K562 (cell line): ENCODE data around the gene COL15A1. TPM values are rescaled to one million over a fixed set of nuclear protein-coding genes. Genes with fewer than 3 reads are reported as not detected.

ENCODE experiments used
- CEBPG ChIP-seq, 3 experiments: fragments of 200-800 bp in 1 of 3; sonication (Bioruptor generic) in 1 of 3; sonication (generic) in 1 of 3; formaldehyde crosslinking in 1 of 3; IDR thresholded peaks in 2 of 3; conservative IDR thresholded peaks in 1 of 3; 2 replicates each; pipeline versions ENCODE4 v1.6.1 to v1.8.0; 2016 to 2022; ENCODE audit warnings: missing compliant biosample characterization in 2 of 3, missing genetic modification characterization in 2 of 3, mild to moderate bottlenecking in 1 of 3, missing genetic modification reagents in 1 of 3
- DPF2 ChIP-seq: fragments of 450-650 bp; IDR thresholded peaks from 2 replicates; pipeline ENCODE4 v1.6.1; 2016
- ETV1 ChIP-seq: fragments of 450-650 bp; conservative IDR thresholded peaks from 2 replicates; pipeline ENCODE4 v1.6.1; 2016; ENCODE audit warnings: missing genetic modification characterization, control low read depth, low read depth, missing compliant biosample characterization
- HMG20A ChIP-seq: fragments of 450-650 bp; formaldehyde crosslinking; conservative IDR thresholded peaks from 2 replicates; pipeline ENCODE4 v1.4.0; 2020; ENCODE audit warnings: mild to moderate bottlenecking, mixed read lengths
- ILF3 ChIP-seq: fragments of 450-650 bp; IDR thresholded peaks from 2 replicates; pipeline ENCODE4 v1.6.1; 2018; ENCODE audit warnings: antibody characterized with exemption, mild to moderate bottlenecking, moderate library complexity, borderline replicate concordance
- NKRF ChIP-seq: fragments of 450-650 bp; IDR thresholded peaks from 2 replicates; pipeline ENCODE4 v1.6.1; 2016; ENCODE audit warnings: borderline replicate concordance
- RCOR1 ChIP-seq, 2 experiments: IDR thresholded peaks; 2 replicates each; pipeline ENCODE4 v1.6.1; 2012; ENCODE audit warnings: low read depth in 2 of 2, low read length in 2 of 2, borderline replicate concordance in 1 of 2, improper control_type of control experiment in 1 of 2
- SMARCA5 ChIP-seq: fragments of 450-650 bp; IDR thresholded peaks from 2 replicates; pipeline ENCODE4 v1.6.1; 2016
- ZNF785 ChIP-seq: fragments of 250-450 bp; sonication (Bioruptor Pico); IDR thresholded peaks from 2 replicates; pipeline ENCODE4 v1.4.0; 2020; ENCODE audit warnings: mild to moderate bottlenecking
- polyA plus RNA-seq, 8 experiments: library from polyadenylated mRNA; depleted of rRNA in 4 of 8; stranded (reverse) in 5 of 8; unstranded in 3 of 8; fragments of >200 nt; fragmentation: Nextera tagmentation in 2 of 8; fragmentation: Illumina TruSeq in 1 of 8; extraction: Ambion mirVana in 2 of 8; extraction: Trizol in 1 of 8; gene quantifications; 2 replicates each; pipeline versions ENCODE4 v1.2.1 to v1.2.3, GENCODE V29; 2011 to 2014; ENCODE audit warnings: inconsistent platforms in 1 of 8, missing spikeins in 1 of 8
- total RNA-seq, 7 experiments: library from RNA; depleted of rRNA in 6 of 7; stranded (reverse); fragments of >200 nt in 6 of 7; fragmentation: Illumina TruSeq in 2 of 7; extraction: Trizol in 2 of 7; gene quantifications; 2 replicates each; pipeline versions ENCODE4 v1.2.1 to v1.2.3, GENCODE V29; 2011 to 2021; ENCODE audit warnings: low replicate concordance in 1 of 7
- TF ChIP-seq, protein P1 (sequence below), 2 experiments: IDR thresholded peaks; 2 replicates each; pipeline ENCODE4 v1.6.1; 2011; ENCODE audit warnings: borderline replicate concordance in 1 of 2, control low read depth in 1 of 2, low read depth in 1 of 2, low read length in 1 of 2, mild to moderate bottlenecking in 1 of 2, mixed read lengths in 1 of 2, moderate library complexity in 1 of 2; ENCODE audit not compliant: insufficient read depth in 1 of 2, insufficient read length in 1 of 2, poor library complexity in 1 of 2, severe bottlenecking in 1 of 2; ENCODE audit errors: extremely low read depth in 1 of 2
- TF ChIP-seq, protein P2 (sequence below): fragments of 450-650 bp; formaldehyde crosslinking; IDR thresholded peaks from 2 replicates; pipeline ENCODE4 v1.4.0; 2020; ENCODE audit warnings: mild to moderate bottlenecking, moderate library complexity

The COL15A1 gene
- total and polyA plus RNA-seq, 9 of the 15 experiments (the other 6 are each of a cell fraction or from before 2014, with no cell fraction given) = 0.46 to 5.1 (median 2.6) TPM

DNA sequence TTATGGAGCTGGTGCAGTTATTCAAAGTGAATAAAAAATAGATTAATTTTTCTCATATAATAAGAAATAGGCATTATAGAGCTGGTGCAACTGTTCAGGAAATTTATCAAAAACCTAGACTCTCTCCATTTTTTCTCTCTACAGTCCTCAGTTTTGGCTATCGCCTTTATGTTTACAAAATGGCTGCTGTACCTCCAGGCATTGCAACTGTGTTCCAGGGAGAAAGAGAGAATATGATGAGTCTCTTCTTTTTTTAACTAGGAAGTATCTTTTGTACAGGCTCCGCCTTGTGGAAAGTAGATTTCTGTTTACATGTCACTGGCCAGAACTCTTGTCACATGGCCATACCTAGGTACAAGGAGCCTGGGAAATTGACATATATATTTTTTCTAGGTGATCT lies 158.1 kb downstream of the COL15A1 start (continued):
- TF ChIP-seq, protein P1, sequence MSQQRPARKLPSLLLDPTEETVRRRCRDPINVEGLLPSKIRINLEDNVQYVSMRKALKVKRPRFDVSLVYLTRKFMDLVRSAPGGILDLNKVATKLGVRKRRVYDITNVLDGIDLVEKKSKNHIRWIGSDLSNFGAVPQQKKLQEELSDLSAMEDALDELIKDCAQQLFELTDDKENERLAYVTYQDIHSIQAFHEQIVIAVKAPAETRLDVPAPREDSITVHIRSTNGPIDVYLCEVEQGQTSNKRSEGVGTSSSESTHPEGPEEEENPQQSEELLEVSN (IDR thresholded peaks at IDR 0.05; ENCODE audit: borderline replicate concordance in 1 of 2, extremely low read depth in 1 of 2, insufficient read depth in 1 of 2, insufficient read length in 1 of 2, low read depth in 1 of 2, low read length in 1 of 2, poor library complexity in 1 of 2, severe bottlenecking in 1 of 2) = no peak
- TF ChIP-seq ETV1 (tag) = no peak
- TF ChIP-seq RCOR1 (IDR thresholded peaks at IDR 0.05; ENCODE audit: borderline replicate concordance in 1 of 2, low read depth in 2 of 2, low read length in 2 of 2) = 0 out of 4 replicates have a peak, but pooled peaks of 1 of the 2 experiments have one; percentile 53
- TF ChIP-seq DPF2 = no peak
- TF ChIP-seq, protein P2, sequence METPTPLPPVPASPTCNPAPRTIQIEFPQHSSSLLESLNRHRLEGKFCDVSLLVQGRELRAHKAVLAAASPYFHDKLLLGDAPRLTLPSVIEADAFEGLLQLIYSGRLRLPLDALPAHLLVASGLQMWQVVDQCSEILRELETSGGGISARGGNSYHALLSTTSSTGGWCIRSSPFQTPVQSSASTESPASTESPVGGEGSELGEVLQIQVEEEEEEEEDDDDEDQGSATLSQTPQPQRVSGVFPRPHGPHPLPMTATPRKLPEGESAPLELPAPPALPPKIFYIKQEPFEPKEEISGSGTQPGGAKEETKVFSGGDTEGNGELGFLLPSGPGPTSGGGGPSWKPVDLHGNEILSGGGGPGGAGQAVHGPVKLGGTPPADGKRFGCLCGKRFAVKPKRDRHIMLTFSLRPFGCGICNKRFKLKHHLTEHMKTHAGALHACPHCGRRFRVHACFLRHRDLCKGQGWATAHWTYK = no peak
- no peak for TF ChIP-seq CEBPG (CRISPR knock-in tag; IDR thresholded peaks at IDR 0.05)
- TF ChIP-seq CEBPG (tag; conservative IDR thresholded peaks at IDR 0.05 in 1 of 2, IDR thresholded peaks at IDR 0.05 in 1 of 2) = no peak
- no peak for TF ChIP-seq NKRF
- TF ChIP-seq ILF3 = no peak
- no peak for TF ChIP-seq HMG20A
- peak; percentile 49; the same call in 1 of the 2 replicates for TF ChIP-seq SMARCA5
- TF ChIP-seq ZNF785 (CRISPR knock-in tag) = no peak
